Thyroid gland (tissue), 4 donors: ENCODE measurements around the gene ADAMTS16.

Experiments
- CTCF ChIP-seq, 6 experiments: fragments of 200-600 bp in 3 of 6; fragments of 450-650 bp in 3 of 6; sonication (generic) in 3 of 6; IDR thresholded peaks; one replicate each; pipeline ENCODE4 v1.5.1; 2016 to 2019; ENCODE audit warnings: antibody characterized with exemption in 6 of 6, mild to moderate bottlenecking in 2 of 6, inconsistent platforms in 1 of 6, moderate library complexity in 1 of 6
- POLR2A ChIP-seq, 2 donors: fragments of 450-650 bp; IDR thresholded peaks; one replicate each; pipeline ENCODE4 v1.6.1; 2017; ENCODE audit warnings: antibody characterized with exemption in 2 of 2, mild to moderate bottlenecking in 2 of 2, moderate library complexity in 1 of 2

- TF ChIP-seq POLR2A (IDR thresholded peaks at IDR 0.05) (no peak), CTCF (IDR thresholded peaks at IDR 0.05) (no peak)
These were observed 81.6 kb downstream of the ADAMTS16 start for GRCh38 chr5:5221724-5222123.
